ENCODE data around the gene FBXO46. TPM values are rescaled to one million over a fixed set of nuclear protein-coding genes. Genes with fewer than 3 reads are reported as not detected.

Gene FBXO46
- total and polyA plus RNA-seq, 2 of the 13 experiments (the other 11 are each of a cell fraction or from before 2014, with no cell fraction given): 6.2 to 6.4 TPM

GRCh38 chr19:45717131-45717982, 13.3 kb downstream of the FBXO46 start (continued):
- TF ChIP-seq ZNF18 (CRISPR knock-in tag; IDR thresholded peaks at IDR 0.05; ENCODE audit: insufficient replicate concordance) (peak; percentile 58), ZNF672 (CRISPR knock-in tag; IDR thresholded peaks at IDR 0.05) (no peak), PAWR (CRISPR knock-in tag; IDR thresholded peaks at IDR 0.05; ENCODE audit: borderline replicate concordance) (no peak), ZBTB10 (CRISPR knock-in tag; IDR thresholded peaks at IDR 0.05; ENCODE audit: borderline replicate concordance) (no peak; the same call in 1 of the 2 replicates), ATF5 (CRISPR knock-in tag; IDR thresholded peaks at IDR 0.05; ENCODE audit: low read depth) (no peak), SP1 (IDR thresholded peaks at IDR 0.05) (no peak), SP1 (CRISPR knock-in tag; IDR thresholded peaks at IDR 0.05) (peak; percentile 53), ZNF180 (CRISPR knock-in tag; IDR thresholded peaks at IDR 0.05; ENCODE audit: borderline replicate concordance, low read depth) (no peak), ZNF318 (CRISPR knock-in tag; IDR thresholded peaks at IDR 0.05) (no peak), KDM5A (IDR thresholded peaks at IDR 0.05; ENCODE audit: borderline replicate concordance, low read length) (peak; percentile 66; the same call in 1 of the 2 replicates), LRRFIP1 (CRISPR knock-in tag; conservative IDR thresholded peaks at IDR 0.05) (no peak)
